ENCODE results near the gene SERPINB3.

DNA sequence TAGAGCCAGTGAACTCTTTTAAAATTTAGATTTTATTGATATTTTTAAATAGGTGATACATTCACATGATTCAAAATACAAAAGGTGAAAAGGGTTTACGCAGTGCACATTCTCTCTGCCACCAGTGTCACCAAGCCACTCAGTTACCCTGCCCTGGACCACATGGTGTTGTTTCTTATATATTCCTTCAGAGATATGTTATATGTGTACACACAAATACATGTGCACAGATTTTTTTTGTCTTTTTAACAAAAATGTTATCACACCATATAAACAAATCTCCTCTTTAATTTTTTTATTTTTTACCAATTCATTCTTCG lies 43.8 kb downstream of the SERPINB3 start:
- TF ChIP-seq CTCF (conservative IDR thresholded peaks at IDR 0.05; ENCODE audit: low read depth, low read length): no peak
- TF ChIP-seq EZH2 (IDR thresholded peaks at IDR 0.05; ENCODE audit: borderline replicate concordance, low read depth, low read length, poor library complexity, severe bottlenecking): no peak
